GM21423 (cell line): ENCODE data around the gene TIMM44.
"Not testable (repeated sequence)": the region's sequence is repeated elsewhere in the genome, so short reads cannot be mapped to it uniquely, and the experiment has no call there.

ENCODE experiments used
- ATAC-seq: cut with Tn5 transposase; IDR thresholded peaks from one replicate; pipeline ENCODE4 v1.9.1; 2021; ENCODE audit warnings: mild to moderate bottlenecking, moderate library complexity; ENCODE audit not compliant: unreplicated experiment

TIMM44 gene

GRCh38 chr19:7953060-7953459 is 9.6 kb upstream of the TIMM44 start:
- ATAC-seq = no peak

GRCh38 chr19:7947939-7948338 is 4.5 kb upstream of the TIMM44 start:
- no peak for ATAC-seq

- ATAC-seq = peak; percentile 20
Measured at GRCh38 chr19:7944177-7944761, 803 bp upstream of the TIMM44 start.

GRCh38 chr19:7942981-7943443 is 454 bp downstream of the TIMM44 start:
- ATAC-seq = no peak

DNA sequence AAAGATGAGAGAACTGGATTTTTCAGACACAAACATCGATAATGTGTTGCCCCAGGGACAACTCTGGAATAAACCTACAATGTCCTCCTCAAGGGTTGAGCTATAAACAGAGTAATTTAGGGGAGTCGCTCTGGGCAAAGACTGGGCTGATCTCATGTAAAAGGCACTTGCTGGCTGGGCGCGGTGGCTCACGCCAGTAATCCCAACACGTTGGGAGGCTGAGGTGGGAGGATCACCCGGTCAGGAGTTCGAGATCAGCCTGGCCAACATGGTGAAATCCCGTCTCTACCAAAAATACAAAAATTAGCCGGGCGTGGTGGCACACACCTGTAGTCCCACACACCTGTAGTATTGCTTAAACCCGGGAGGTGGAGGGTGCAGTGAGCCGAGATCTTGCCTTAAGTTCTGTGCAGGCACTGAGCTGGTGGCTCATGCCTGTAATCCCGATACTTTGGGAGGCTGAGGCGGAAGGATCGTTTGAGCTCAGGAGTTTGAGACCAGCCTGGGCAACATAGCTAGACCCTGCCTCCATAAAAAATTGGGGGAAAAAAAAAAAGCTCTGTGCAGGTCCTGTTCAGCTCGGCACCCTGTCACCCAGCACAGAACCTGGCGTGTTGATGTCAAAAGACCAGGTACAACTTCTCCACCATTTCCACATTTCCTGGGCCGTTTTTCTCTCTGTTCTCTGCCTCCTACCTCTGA is 1.4 kb downstream of the TIMM44 start:
- ATAC-seq = no peak

GRCh38 chr19:7940841-7941240 is 2.6 kb downstream of the TIMM44 start:
- ATAC-seq = no peak

GRCh38 chr19:7934766-7935165 is 8.7 kb downstream of the TIMM44 start:
- no peak for ATAC-seq

- no peak for ATAC-seq
Measured at GRCh38 chr19:7933828-7934725, 9.4 kb downstream of the TIMM44 start.

GRCh38 chr19:7933411-7933810 is 10.1 kb downstream of the TIMM44 start:
- no peak for ATAC-seq

DNA sequence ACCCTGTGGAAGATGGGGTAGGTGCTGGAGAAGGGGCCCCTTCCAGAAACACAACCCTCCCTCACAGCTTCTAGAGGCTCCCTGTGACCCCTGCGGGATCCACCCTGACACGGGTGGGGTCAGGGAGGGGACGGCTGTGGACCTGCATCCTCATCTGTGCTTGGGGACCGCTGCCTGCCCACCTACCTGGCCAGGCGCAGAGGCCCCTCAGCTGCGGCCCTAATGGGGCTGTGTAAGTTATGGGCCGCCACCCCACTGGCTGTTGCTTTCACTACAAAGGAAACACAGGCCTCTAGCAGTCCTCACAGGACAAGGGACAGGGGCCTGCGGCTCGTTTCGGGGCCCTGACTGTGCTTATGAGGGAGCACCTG is 10.6 kb downstream of the TIMM44 start:
- no peak for ATAC-seq

DNA sequence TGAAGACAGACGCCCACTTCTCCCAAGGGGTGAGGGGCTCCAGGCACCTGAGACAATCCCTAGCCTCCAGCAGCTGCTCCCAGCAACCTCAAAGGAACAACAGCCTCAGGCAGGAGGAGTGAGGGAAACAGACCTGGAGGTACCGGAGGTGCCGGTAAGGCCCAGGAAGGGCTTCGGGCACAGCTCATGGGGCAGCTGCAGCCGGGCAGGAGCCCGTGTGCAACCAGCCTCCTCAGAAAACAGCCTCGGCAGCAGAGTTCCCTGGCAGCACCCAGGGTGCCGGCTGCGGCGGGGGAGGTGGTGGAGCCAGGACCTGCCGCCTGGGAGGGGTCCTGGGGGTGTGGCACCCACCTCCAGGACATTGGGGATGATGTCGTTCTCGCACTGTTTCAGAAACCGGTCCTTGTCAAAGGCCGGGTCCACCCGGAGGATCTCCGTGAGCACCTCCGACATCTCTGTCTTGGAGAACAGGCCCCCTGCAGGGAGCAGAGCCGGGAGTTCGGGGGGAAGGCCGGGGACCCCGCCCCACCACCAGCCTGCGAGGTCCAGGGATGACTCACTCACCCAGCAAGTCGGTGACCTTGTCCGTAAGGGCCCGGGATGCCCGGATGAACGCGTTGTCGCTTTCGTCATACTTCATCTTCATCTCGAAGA is 11.1 kb downstream of the TIMM44 start:
- no peak for ATAC-seq

DNA sequence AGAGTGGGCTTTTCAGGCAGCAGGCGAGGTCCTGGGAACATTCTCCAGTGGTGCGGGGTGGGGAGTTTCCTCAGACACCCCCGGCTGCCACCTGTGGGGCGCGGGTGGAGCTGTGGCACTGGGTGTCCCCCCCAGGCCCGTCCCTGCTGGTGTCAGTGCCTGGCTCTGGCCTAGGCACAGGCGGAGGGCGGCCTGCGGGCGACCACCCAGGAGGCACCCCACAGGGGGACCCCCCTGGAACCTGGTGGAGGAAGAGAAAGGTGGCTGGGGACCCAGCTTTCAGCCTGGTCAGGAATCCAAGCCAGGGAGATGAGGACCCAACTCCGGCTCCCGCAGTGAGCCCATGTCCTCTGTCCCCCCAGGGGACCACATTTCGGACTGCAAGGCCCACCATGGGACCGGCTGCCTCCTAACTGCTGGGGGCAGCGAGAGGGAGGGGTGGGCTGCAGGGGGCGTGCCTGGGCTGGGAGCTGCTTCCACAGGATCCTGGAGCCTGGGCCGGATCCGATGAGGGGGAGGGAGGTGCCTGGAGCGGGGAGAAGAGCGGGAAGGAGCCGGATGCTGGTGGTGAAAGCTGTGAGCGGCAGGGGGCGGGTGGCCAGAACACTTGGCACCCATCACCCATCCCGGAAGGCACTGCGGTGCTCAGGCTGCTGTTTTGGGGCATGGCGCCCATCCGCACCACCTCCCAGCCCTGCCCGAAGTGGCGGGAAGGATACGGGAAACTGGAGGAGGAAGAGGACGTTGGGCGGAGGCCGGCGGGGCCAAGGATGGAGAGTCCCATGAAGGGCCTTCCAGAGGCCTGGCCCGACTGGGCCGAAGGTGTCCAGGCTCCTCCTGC is 12.0 kb downstream of the TIMM44 start:
- ATAC-seq = no peak

DNA sequence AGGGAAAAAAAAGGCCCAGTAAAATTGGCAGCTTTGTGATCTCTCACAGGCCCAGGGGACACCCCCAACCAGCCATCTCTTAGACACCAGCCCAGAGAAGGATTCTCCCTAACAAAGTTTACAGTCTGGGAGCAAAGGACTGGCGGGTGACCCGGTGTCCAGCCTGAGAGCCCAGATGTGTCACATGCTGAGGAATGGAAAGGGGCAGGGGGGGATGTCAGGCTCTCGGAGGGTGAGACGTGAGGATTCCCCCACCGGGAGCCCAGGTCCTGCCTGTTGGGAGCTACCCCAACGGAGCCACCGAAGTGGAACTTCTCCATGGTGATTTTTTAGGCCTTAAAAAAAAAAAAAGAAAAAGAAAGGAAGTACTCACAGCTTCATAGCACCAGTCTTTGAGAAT is 12.7 kb downstream of the TIMM44 start:
- ATAC-seq = no peak

GRCh38 chr19:7930030-7930429 is 13.4 kb downstream of the TIMM44 start:
- not testable (repeated sequence) for ATAC-seq

DNA sequence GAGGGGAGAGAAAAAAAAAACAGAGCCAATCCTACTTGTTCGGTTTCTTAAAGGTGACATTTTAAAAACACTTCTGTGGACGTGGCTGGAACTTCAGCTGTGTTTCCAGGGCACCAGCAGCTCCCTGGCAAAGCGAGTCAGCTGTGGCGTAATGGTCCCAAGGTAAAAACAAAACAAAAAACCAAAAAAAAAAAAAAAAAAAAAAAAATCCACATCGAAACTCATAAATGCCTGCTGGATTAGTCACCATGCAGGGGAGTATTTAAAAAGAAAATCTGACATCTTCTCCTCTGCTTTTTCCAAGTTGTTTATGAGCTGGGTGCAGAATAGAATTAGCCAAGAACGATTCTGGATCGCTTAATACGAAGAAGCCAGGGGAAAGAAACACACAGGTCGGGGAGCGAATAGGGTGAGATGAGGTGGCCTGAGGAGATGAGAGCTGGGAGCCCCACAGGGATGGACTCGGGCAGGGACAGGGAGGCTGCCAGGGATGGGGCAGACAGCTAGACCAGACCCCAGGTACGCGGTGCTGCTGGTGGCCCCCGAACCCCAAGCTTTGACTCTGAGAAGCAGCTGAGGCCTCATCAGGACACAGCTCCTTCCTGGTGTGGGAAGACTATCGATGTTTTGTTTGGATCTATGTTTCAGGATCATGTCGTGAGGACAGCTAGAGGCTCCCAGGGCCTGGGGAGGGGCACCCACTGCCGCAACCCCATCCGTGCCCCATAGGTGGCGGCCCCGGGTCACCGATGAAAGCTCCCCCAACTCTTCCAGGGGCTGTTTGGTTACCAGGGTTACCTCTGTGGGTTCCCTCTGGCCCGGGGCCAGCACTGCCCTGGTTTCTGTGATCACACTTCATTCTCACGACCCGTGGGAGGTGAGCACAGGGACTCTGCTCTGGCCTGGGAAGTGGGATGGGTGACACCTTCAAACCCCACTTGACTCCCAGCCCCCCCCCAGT is 14.4 kb downstream of the TIMM44 start:
- no peak for ATAC-seq

DNA sequence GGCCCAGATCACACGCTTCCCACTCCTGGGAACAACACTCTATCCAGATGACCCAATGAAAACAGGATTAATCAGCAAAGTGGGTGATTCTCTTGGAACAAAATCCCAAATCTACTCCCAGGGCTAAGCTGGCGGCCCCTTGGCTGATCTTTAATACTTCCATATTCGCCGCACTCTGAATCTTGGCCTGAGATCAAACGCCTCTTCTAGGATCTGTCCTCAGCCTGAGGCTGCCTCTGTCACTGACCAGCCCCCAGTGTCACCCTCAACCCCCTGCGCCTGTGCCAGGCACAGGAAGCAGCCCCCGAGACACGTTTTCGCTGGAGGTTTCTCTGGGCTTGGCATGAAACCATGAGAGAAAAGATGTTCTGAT is 15.1 kb downstream of the TIMM44 start:
- ATAC-seq = no peak

DNA sequence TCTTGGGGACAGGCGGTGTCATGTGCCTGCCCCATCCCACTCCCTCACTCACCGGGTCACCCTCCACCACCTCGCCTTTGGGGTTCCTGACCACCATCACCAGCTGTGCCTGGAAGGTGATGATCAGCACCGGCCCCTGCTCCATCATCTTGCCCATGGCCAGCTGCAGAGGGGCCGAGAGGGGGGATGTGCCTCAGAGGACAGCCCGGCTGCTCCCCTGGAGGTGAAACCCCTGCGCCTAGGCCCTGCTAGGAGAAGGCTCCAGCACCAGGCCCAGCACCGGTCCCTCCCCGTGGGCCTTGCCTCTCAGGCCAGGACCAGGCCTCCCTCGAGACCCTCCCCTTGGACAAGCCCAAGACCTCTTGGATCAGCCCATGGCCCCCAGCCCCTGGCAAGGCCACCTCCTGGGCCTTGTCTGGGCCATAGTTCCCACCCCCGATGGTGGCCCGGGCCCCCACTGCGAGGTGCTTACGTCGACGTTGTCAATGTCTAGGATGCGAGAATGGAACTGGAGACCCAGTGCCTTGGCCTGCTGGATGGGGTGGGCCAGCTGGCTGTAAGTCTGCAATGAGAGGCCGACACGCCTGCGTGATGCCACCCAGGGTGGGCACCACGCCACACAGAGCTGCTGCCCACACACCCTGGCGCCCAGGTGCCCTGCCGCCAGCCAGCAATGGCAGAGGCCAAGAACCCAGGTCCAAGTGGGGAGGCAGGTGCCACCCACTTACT is 15.7 kb downstream of the TIMM44 start:
- ATAC-seq = no peak

DNA sequence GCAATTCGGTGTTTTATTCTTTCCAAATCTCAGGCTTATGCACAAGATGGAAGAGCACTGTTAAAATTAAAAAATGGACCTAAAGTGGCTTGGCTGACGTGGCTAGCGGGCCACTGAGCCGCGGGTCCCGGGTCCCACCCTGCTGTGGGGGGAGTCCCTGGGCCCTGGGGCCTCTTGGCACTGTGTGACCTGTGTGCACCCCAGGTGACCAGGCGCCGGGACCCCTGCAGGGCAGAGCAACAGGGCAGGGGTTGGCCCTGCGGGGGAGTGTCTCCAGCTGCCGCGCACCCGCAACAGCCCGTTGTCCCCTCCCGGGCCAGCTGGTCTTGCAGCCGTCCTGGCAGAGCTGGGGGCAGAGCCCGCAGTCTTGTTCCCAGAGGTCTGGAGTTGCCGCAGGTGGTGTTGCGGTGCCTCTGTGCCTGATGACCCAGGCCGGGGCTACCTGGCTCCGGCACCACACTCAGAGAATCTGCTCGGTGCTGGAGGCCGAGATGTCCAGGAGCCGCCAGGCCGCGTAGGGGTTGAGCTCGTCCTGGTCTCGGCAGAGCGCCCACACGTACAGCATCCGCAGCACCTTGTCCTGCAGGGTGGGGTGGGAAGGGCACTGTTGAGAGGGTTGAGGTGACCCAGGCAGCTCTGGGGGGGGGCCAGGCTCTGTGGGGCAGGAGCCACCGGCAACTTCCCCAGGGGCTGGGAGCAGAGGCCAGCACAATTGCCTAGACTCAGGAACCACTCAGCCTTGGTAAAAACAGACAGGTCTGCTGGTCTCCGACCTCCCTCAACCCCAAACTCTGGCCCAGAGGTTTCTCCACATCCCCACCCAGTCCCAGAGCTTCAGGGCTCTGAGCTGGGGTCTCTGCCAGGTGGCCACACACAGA is 16.5 kb downstream of the TIMM44 start:
- no peak for ATAC-seq
